GM21576 (cell line): ENCODE measurements around the gene SLC6A6.
"Not testable (repeated sequence)": the region's sequence is repeated elsewhere in the genome, so short reads cannot be mapped to it uniquely, and the experiment has no call there.

Source experiments
- ATAC-seq: cut with Tn5 transposase; IDR thresholded peaks from one replicate; pipeline ENCODE4 v1.9.1; 2021; ENCODE audit warnings: mild to moderate bottlenecking, moderate library complexity; ENCODE audit not compliant: unreplicated experiment

SLC6A6 gene

GRCh38 chr3:14397531-14397930 lies 4.9 kb upstream of the SLC6A6 start:
- no peak for ATAC-seq

GRCh38 chr3:14397940-14398796 lies 4.2 kb upstream of the SLC6A6 start:
- no peak for ATAC-seq

GRCh38 chr3:14398797-14399106 lies 3.7 kb upstream of the SLC6A6 start:
- no peak for ATAC-seq

- ATAC-seq, result peak; percentile 3
Observed at GRCh38 chr3:14401692-14402303, 608 bp upstream of the SLC6A6 start.

GRCh38 chr3:14403619-14404155 lies 1.3 kb downstream of the SLC6A6 start:
- no peak for ATAC-seq

GRCh38 chr3:14404186-14404585 lies 1.8 kb downstream of the SLC6A6 start:
- ATAC-seq, result no peak

GRCh38 chr3:14404631-14405359 lies 2.4 kb downstream of the SLC6A6 start:
- no peak for ATAC-seq

- no peak for ATAC-seq
Observed at GRCh38 chr3:14405360-14406238, 3.2 kb downstream of the SLC6A6 start.

GRCh38 chr3:14406336-14406735 lies 3.9 kb downstream of the SLC6A6 start:
- no peak for ATAC-seq

- ATAC-seq, result no peak
Observed at GRCh38 chr3:14406766-14407165, 4.4 kb downstream of the SLC6A6 start.

- ATAC-seq, result no peak
Observed at GRCh38 chr3:14407203-14407602, 4.8 kb downstream of the SLC6A6 start.

- not testable (repeated sequence) for ATAC-seq
Observed at GRCh38 chr3:14409779-14410063, 7.3 kb downstream of the SLC6A6 start.

- no peak for ATAC-seq
Observed at GRCh38 chr3:14410106-14410502, 7.7 kb downstream of the SLC6A6 start.

- ATAC-seq, result peak; percentile 47
Observed at GRCh38 chr3:14410503-14411165, 8.2 kb downstream of the SLC6A6 start.

GRCh38 chr3:14411166-14411526 lies 8.7 kb downstream of the SLC6A6 start:
- ATAC-seq, result no peak

- no peak for ATAC-seq
Observed at GRCh38 chr3:14411988-14412387, 9.6 kb downstream of the SLC6A6 start.

GRCh38 chr3:14412831-14413380 lies 10.5 kb downstream of the SLC6A6 start:
- ATAC-seq, result no peak

- ATAC-seq, result no peak
Observed at GRCh38 chr3:14413381-14414071, 11.1 kb downstream of the SLC6A6 start.

GRCh38 chr3:14414846-14415464 lies 12.5 kb downstream of the SLC6A6 start:
- no peak for ATAC-seq
